HCT116 (cell line): ENCODE measurements around the gene SEPTIN8.

ENCODE experiments used
- ATF3 ChIP-seq: IDR thresholded peaks from 2 replicates; pipeline ENCODE4 v1.6.1; 2012
- CTCF ChIP-seq, 3 experiments: fragments of 200-600 bp in 1 of 3; sonication (generic) in 1 of 3; IDR thresholded peaks in 2 of 3; conservative IDR thresholded peaks in 1 of 3; 2 replicates each; pipeline ENCODE4 v1.5.1; 2012 to 2017; ENCODE audit warnings: low read depth in 2 of 3, low read length in 2 of 3, antibody characterized with exemption in 1 of 3, borderline replicate concordance in 1 of 3, control low read depth in 1 of 3, mild to moderate bottlenecking in 1 of 3, mixed read lengths in 1 of 3, mixed run types in 1 of 3, moderate library complexity in 1 of 3; ENCODE audit not compliant: insufficient read depth in 1 of 3
- EGR1 ChIP-seq: IDR thresholded peaks from 2 replicates; pipeline ENCODE4 v1.6.1; 2012; ENCODE audit warnings: low read depth
- ELF1 ChIP-seq: IDR thresholded peaks from 2 replicates; pipeline ENCODE4 v1.6.1; 2012; ENCODE audit warnings: low read depth, borderline replicate concordance
- EZH2phosphoT487 ChIP-seq: fragments of 200-600 bp; IDR thresholded peaks from 2 replicates; pipeline ENCODE4 v1.6.1; 2018; ENCODE audit warnings: antibody characterized with exemption, borderline replicate concordance
- JUND ChIP-seq: IDR thresholded peaks from 2 replicates; pipeline ENCODE4 v1.6.1; 2012
- POLR2A ChIP-seq: IDR thresholded peaks from 2 replicates; pipeline ENCODE4 v1.7.0; 2011; ENCODE audit warnings: borderline replicate concordance; ENCODE audit not compliant: insufficient read depth, insufficient read length; ENCODE audit errors: extremely low read depth
- POLR2AphosphoS5 ChIP-seq: IDR thresholded peaks from 2 replicates; pipeline ENCODE4 v1.6.1; 2011; ENCODE audit warnings: mild to moderate bottlenecking, low read depth, low read length, moderate library complexity
- REST ChIP-seq: IDR thresholded peaks from 2 replicates; pipeline ENCODE4 v1.6.1; 2012; ENCODE audit warnings: low read depth
- YY1 ChIP-seq: IDR thresholded peaks from 2 replicates; pipeline ENCODE4 v1.6.1; 2011; ENCODE audit warnings: low read length, low read depth, moderate library complexity, mild to moderate bottlenecking; ENCODE audit not compliant: insufficient replicate concordance; ENCODE audit errors: extremely low read depth

- TF ChIP-seq ELF1 (no peak), JUND (no peak), EGR1 (no peak), CTCF (IDR thresholded peaks at IDR 0.05 in 2 of 3, conservative IDR thresholded peaks at IDR 0.05 in 1 of 3; ENCODE audit: borderline replicate concordance in 1 of 3, insufficient read depth in 1 of 3, low read depth in 2 of 3, low read length in 2 of 3) (no peak), REST (no peak), YY1 (no peak), ATF3 (no peak), POLR2AphosphoS5 (no peak), POLR2A (no peak), EZH2phosphoT487 (no peak)
Measured at GRCh38 chr5:132812123-132812765, 35.2 kb upstream of the SEPTIN8 start.
